Lung (tissue), 12 donors: Measurements from ENCODE around the gene CD82. TPM values are rescaled to one million over a fixed set of nuclear protein-coding genes. Genes with fewer than 3 reads are reported as not detected.

Experiments used
- ATAC-seq: fragments of 200-7000 bp; cut with Tn5 transposase; one replicate; pipeline ENCODE4 v1.9.1; 2020; ENCODE audit warnings: moderate number of reproducible peaks; ENCODE audit not compliant: insufficient read depth, low FRiP score
- DNase-seq, 3 donors: peaks; one replicate each; pipeline ENCODE4 v3.0.0-alpha.2; 2013 to 2017
- H3K27ac ChIP-seq, 2 donors: one replicate each; pipeline ENCODE4 v1.5.1; 2013; ENCODE audit warnings: mild to moderate bottlenecking in 2 of 2, moderate library complexity in 2 of 2, control low read depth in 1 of 2, inconsistent platforms in 1 of 2, low read depth in 1 of 2, low read length in 1 of 2
- H3K27me3 ChIP-seq, 3 donors: one replicate each; pipeline ENCODE4 v1.5.1; 2013; ENCODE audit warnings: low read length in 2 of 3; ENCODE audit not compliant: control insufficient read depth in 3 of 3, insufficient read depth in 3 of 3
- H3K36me3 ChIP-seq, 4 donors: one replicate each; pipeline ENCODE4 v1.5.1; 2013; ENCODE audit warnings: low read length in 4 of 4, mild to moderate bottlenecking in 1 of 4, moderate library complexity in 1 of 4; ENCODE audit not compliant: control insufficient read depth in 4 of 4, insufficient read depth in 4 of 4
- H3K4me1 ChIP-seq, 5 donors: one replicate each; pipeline ENCODE4 v1.5.1; 2013; ENCODE audit warnings: low read length in 5 of 5, mild to moderate bottlenecking in 2 of 5, moderate library complexity in 1 of 5; ENCODE audit not compliant: control insufficient read depth in 5 of 5, insufficient read depth in 5 of 5
- H3K4me3 ChIP-seq: one replicate; pipeline ENCODE4 v1.5.1; 2013; ENCODE audit warnings: mild to moderate bottlenecking, control low read depth, moderate library complexity
- H3K9ac ChIP-seq, 2 donors: one replicate each; pipeline ENCODE4 v1.5.1; 2013; ENCODE audit warnings: low read length in 2 of 2, control low read depth in 1 of 2; ENCODE audit not compliant: insufficient read depth in 1 of 2
- H3K9me3 ChIP-seq, 4 donors: one replicate each; pipeline ENCODE4 v1.5.1; 2013; ENCODE audit warnings: low read length in 3 of 4, mild to moderate bottlenecking in 1 of 4, moderate library complexity in 1 of 4; ENCODE audit not compliant: control insufficient read depth in 4 of 4, insufficient read depth in 3 of 4
- WGBS, 2 donors: extraction: QIAGEN DNeasy Blood & Tissue Kit; methylation state at CpG; one replicate each; pipeline ENCODE4 v1.1.7; 2013; 5-methylcytosine and 5-hydroxymethylcytosine counted together
- polyA plus RNA-seq, 2 donors: library from polyadenylated mRNA; stranded (reverse); fragments of 200-250 nt; gene quantifications; one replicate each; pipeline ENCODE4 v1.2.1, GENCODE V29; 2013
- total RNA-seq, 2 donors: library from RNA; depleted of rRNA in 1 of 2; stranded (reverse); fragments of >200 nt in 1 of 2; gene quantifications; one replicate each; pipeline ENCODE4 v1.2.1, GENCODE V29; 2014 to 2021
- TF ChIP-seq, protein P1 (sequence below): IDR thresholded peaks from 2 replicates; pipeline ENCODE4 v1.5.1; 2012; ENCODE audit warnings: mild to moderate bottlenecking; ENCODE audit errors: control extremely low read depth, extremely low read depth
- donor health status: control.
- donor health status: control.
- donor health status: Bipolar disorder and iron deficiency.
- donor health status: healthy.
- donor health status: DM: yes; HTN: yes; CAD: no.

CD82 gene
- total and polyA plus RNA-seq, 4 donors = 63.3 to 237 (median 190) TPM

GRCh38 chr11:44525473-44526252, 39.8 kb upstream of the CD82 start:
- Histone ChIP-seq H3K4me1 (peaks cover 0 to 51% (median 6%) of the 10 kb centered on the region in 5 donors), H3K9me3 (no peaks in the 10 kb centered on the region), H3K9ac (no peak overlapping the region), H3K27me3 (peaks cover 0 to 2% (median 0%) of the 10 kb centered on the region in 3 donors), H3K27ac (no peak overlapping the region), H3K4me3 (no peak overlapping the region), H3K36me3 (no peaks in the 10 kb centered on the region)
- DNase-seq (no peak), ATAC-seq (no peak)
- 89 to 90% methylated on average over 20 of the region's 20 CpGs for WGBS, 2 donors
- TF ChIP-seq, protein P1, sequence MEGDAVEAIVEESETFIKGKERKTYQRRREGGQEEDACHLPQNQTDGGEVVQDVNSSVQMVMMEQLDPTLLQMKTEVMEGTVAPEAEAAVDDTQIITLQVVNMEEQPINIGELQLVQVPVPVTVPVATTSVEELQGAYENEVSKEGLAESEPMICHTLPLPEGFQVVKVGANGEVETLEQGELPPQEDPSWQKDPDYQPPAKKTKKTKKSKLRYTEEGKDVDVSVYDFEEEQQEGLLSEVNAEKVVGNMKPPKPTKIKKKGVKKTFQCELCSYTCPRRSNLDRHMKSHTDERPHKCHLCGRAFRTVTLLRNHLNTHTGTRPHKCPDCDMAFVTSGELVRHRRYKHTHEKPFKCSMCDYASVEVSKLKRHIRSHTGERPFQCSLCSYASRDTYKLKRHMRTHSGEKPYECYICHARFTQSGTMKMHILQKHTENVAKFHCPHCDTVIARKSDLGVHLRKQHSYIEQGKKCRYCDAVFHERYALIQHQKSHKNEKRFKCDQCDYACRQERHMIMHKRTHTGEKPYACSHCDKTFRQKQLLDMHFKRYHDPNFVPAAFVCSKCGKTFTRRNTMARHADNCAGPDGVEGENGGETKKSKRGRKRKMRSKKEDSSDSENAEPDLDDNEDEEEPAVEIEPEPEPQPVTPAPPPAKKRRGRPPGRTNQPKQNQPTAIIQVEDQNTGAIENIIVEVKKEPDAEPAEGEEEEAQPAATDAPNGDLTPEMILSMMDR = no peak

DNA sequence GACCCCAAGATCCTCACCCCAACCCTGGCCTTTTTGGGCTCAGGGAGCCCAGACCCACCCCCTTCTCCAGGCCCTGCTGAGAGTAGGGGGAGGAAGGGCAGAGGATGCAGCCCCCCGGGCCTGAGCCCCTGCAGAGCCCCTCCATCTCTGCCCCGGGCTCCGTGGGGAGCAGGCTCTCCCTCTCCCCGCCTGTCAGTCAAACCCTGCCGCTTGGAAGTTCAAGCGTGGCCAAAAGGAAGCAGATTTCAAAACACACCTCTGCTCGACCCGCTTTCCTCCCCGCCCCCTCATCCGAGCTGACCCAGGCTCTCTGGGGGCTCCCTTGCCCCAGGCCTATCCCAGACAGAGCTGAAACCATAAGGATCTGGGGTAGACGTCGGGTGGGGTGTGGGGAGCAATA, 39.0 kb upstream of the CD82 start:
- no peaks in the 10 kb centered on the region for H3K9me3 ChIP-seq
- no peak overlapping the region for H3K4me3 ChIP-seq
- 28 to 50% methylated on average over 12 of the region's 12 CpGs for WGBS, 2 donors
- H3K27ac ChIP-seq = no peak overlapping the region
- no peaks in the 10 kb centered on the region for H3K36me3 ChIP-seq
- DNase-seq = no peak
- TF ChIP-seq, protein P1 = no peak
- no peak overlapping the region for H3K9ac ChIP-seq
- H3K4me1 ChIP-seq = peaks cover 0 to 51% (median 5%) of the 10 kb centered on the region in 5 donors
- H3K27me3 ChIP-seq = no peaks in the 10 kb centered on the region
- ATAC-seq = no peak

DNA sequence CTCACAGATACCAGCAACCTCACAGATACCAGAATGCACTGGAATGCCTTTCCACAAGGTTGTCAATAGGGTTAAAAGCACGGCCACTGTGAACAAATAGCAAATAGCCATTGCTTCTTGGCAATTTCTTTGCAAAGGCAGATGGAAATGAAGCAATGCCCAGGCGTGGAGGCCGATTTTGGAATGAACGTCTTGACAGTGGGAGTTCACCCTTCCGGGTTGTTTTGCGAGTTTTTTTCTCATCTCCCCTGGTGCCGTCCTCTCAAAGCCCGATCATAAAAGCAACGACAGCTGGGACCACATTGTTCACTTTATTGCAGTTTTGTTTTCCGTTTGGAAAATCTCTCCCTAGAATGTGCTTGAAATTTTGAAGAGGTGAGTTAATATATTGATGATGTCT, 38.0 kb upstream of the CD82 start:
- Histone ChIP-seq H3K9me3 (no peaks in the 10 kb centered on the region), H3K4me3 (no peak overlapping the region), H3K27ac (no peak overlapping the region), H3K36me3 (no peaks in the 10 kb centered on the region), H3K4me1 (peaks cover 0 to 51% (median 5%) of the 10 kb centered on the region in 5 donors), H3K27me3 (no peaks in the 10 kb centered on the region), H3K9ac (no peak overlapping the region)
- ATAC-seq (no peak), DNase-seq (peak; percentile 48 to 75 (median 66))
- TF ChIP-seq, protein P1 = no peak
- WGBS, 2 donors = 79 to 81% methylated on average over 10 of the region's 10 CpGs
